ENCODE data around the gene WDR90. TPM values are rescaled to one million over a fixed set of nuclear protein-coding genes. Genes with fewer than 3 reads are reported as not detected.

Gene WDR90
- total RNA-seq, 1 experiment from 2014 or later: 118 TPM

DNA sequence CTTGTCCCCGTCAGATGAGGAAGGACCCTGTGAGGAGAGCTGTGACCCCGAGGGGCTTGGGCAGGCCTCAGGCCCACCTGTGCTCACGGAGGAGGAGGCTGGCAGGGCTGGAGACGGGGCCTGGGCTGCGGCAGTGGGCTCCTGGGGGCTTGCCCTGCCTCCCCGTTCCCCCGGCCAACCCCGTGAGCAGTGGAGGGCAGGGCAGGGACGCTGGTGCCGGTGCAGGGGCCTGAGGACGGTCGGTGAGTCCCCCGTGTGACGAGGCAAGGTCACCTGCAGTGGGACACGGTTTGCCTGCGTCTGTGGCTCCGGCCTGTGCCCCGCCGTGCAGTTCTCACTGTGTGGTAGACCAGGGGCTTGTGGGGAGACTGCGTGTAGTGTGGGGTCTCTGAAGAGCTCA, 10.5 kb downstream of the WDR90 start:
- intact Hi-C loops (cut with micrococcal nuclease; ENCODE audit: unreplicated experiment): no loop called here
- Histone ChIP-seq H3K9me2 (ENCODE audit: insufficient read depth) (no peaks in the 10 kb centered on the region), H3K27ac (no peak overlapping the region), H3K4me2 (no peak overlapping the region), H2AFZ (no peak overlapping the region), H3F3A (ENCODE audit: insufficient read depth, low read depth) (peaks cover 7% of the 10 kb centered on the region), H3K4me3 (no peak overlapping the region), H4K20me1 (ENCODE audit: insufficient read depth) (0 out of 2 replicates have a peak, but pooled peaks cover 4% of the 10 kb centered on the region), H3K36me3 (ENCODE audit: low read depth) (no peaks in the 10 kb centered on the region), H3K4me1 (replicated peaks; ENCODE audit: insufficient read depth) (peaks cover 7% of the 10 kb centered on the region; the same call in 1 of the 2 replicates), H3K27me3 (ENCODE audit: insufficient read depth, low read depth) (no peaks in the 10 kb centered on the region), H3K79me2 (ENCODE audit: low read depth) (no peaks in the 10 kb centered on the region), H3K9me3 (ENCODE audit: insufficient read depth, low read depth) (no peaks in the 10 kb centered on the region)
- DNase-seq: no peak
- ChIA-PET POLR2A (ENCODE audit: unreplicated experiment) (interaction anchor here (0.6 kb wide), 1 partner anchor 12 kb away, joined by 3 read pairs; no protein-coding TSS in a partner anchor), CTCF (no interaction called here)
- TF ChIP-seq, protein P1, sequence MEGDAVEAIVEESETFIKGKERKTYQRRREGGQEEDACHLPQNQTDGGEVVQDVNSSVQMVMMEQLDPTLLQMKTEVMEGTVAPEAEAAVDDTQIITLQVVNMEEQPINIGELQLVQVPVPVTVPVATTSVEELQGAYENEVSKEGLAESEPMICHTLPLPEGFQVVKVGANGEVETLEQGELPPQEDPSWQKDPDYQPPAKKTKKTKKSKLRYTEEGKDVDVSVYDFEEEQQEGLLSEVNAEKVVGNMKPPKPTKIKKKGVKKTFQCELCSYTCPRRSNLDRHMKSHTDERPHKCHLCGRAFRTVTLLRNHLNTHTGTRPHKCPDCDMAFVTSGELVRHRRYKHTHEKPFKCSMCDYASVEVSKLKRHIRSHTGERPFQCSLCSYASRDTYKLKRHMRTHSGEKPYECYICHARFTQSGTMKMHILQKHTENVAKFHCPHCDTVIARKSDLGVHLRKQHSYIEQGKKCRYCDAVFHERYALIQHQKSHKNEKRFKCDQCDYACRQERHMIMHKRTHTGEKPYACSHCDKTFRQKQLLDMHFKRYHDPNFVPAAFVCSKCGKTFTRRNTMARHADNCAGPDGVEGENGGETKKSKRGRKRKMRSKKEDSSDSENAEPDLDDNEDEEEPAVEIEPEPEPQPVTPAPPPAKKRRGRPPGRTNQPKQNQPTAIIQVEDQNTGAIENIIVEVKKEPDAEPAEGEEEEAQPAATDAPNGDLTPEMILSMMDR (conservative IDR thresholded peaks at IDR 0.05): no peak
- no peak for TF ChIP-seq EZH2 (IDR thresholded peaks at IDR 0.05; ENCODE audit: low read depth)
- BruUV-seq (replicated peaks): no TSS peak

GRCh38 chr16:660132-660458, 10.9 kb downstream of the WDR90 start:
- Histone ChIP-seq H3K36me3 (ENCODE audit: low read depth) (no peaks in the 10 kb centered on the region), H3K4me2 (no peak overlapping the region), H3K79me2 (ENCODE audit: low read depth) (no peaks in the 10 kb centered on the region), H3K9me3 (ENCODE audit: insufficient read depth, low read depth) (no peaks in the 10 kb centered on the region), H3K27ac (no peak overlapping the region), H2AFZ (no peak overlapping the region), H3K27me3 (ENCODE audit: insufficient read depth, low read depth) (no peaks in the 10 kb centered on the region), H4K20me1 (ENCODE audit: insufficient read depth) (0 out of 2 replicates have a peak, but pooled peaks cover 4% of the 10 kb centered on the region), H3F3A (ENCODE audit: insufficient read depth, low read depth) (peaks cover 7% of the 10 kb centered on the region), H3K4me3 (no peak overlapping the region), H3K9me2 (ENCODE audit: insufficient read depth) (no peaks in the 10 kb centered on the region), H3K4me1 (replicated peaks; ENCODE audit: insufficient read depth) (peaks cover 7% of the 10 kb centered on the region; the same call in 1 of the 2 replicates)
- POLR2A ChIA-PET (ENCODE audit: unreplicated experiment): interaction anchor here (0.5 to 0.6 kb wide), 3 partner anchors 12 to 101 kb away, joined by 3 to 4 read pairs (median 4); partner anchors contain the start of gene MSLN
- CTCF ChIA-PET: interaction anchor here (0.9 kb wide), 1 partner anchor 16 kb away, joined by 4 read pairs; the partner anchor contains the start of gene RHBDL1
- TF ChIP-seq EZH2 (IDR thresholded peaks at IDR 0.05; ENCODE audit: low read depth): no peak
- TF ChIP-seq, protein P1 (conservative IDR thresholded peaks at IDR 0.05): no peak
- DNase-seq: no peak
- intact Hi-C loops (cut with micrococcal nuclease; ENCODE audit: unreplicated experiment): no loop called here
- BruUV-seq (replicated peaks): no TSS peak

GRCh38 chr16:660459-661183, 11.5 kb downstream of the WDR90 start:
- no peak overlapping the region for H3K4me3 ChIP-seq
- no peaks in the 10 kb centered on the region for H3K79me2 ChIP-seq (ENCODE audit: low read depth)
- H3K9me2 ChIP-seq (ENCODE audit: insufficient read depth): no peaks in the 10 kb centered on the region
- DNase-seq: peak; percentile 70 to 87
- H3K9me3 ChIP-seq (ENCODE audit: insufficient read depth, low read depth): no peaks in the 10 kb centered on the region
- H3K4me1 ChIP-seq (replicated peaks; ENCODE audit: insufficient read depth): peaks cover 7% of the 10 kb centered on the region; the same call in 1 of the 2 replicates
- peaks cover 7% of the 10 kb centered on the region for H3F3A ChIP-seq (ENCODE audit: insufficient read depth, low read depth)
- no peaks in the 10 kb centered on the region for H3K27me3 ChIP-seq (ENCODE audit: insufficient read depth, low read depth)
- BruUV-seq (replicated peaks): no TSS peak
- CTCF ChIA-PET: interaction anchor here (0.6 to 0.9 kb wide), 2 partner anchors 15 to 52 kb away, joined by 3 to 4 read pairs; partner anchors contain the start of gene RHBDL1
- H3K4me2 ChIP-seq: peak overlapping the region; percentile 33; the same call in 1 of the 2 replicates
- H3K27ac ChIP-seq: no peak overlapping the region
- intact Hi-C loops (cut with micrococcal nuclease; ENCODE audit: unreplicated experiment): no loop called here
- POLR2A ChIA-PET (ENCODE audit: unreplicated experiment): interaction anchor here (0.5 to 0.8 kb wide), 4 partner anchors 13 to 100 kb away, joined by 3 to 4 read pairs (median 4); partner anchors contain the start of gene MSLN
- H3K36me3 ChIP-seq (ENCODE audit: low read depth): no peaks in the 10 kb centered on the region
- H2AFZ ChIP-seq: no peak overlapping the region
- TF ChIP-seq EZH2 (IDR thresholded peaks at IDR 0.05; ENCODE audit: low read depth): no peak
- TF ChIP-seq, protein P1 (conservative IDR thresholded peaks at IDR 0.05): peak; percentile 52; the same call in 1 of the 2 replicates
- 0 out of 2 replicates have a peak, but pooled peaks cover 4% of the 10 kb centered on the region for H4K20me1 ChIP-seq (ENCODE audit: insufficient read depth)
